Spleen (tissue), 11 donors: ENCODE data around the gene MBD1. TPM values are rescaled to one million over a fixed set of nuclear protein-coding genes. Genes with fewer than 3 reads are reported as not detected.

Experiments
- DNase-seq: peaks from one replicate; pipeline ENCODE4 v3.0.0-alpha.2; 2020
- H3K27ac ChIP-seq, 8 donors: fragments of 200-600 bp; sonication (generic) in 7 of 8; 1 replicate in 4 of 8; 2 replicates in 4 of 8; pipeline versions ENCODE4 v1.5.0 to v1.8.0; 2016 to 2021; ENCODE audit warnings: inconsistent platforms in 4 of 8, mild to moderate bottlenecking in 4 of 8, moderate library complexity in 1 of 8
- H3K27me3 ChIP-seq, 7 donors: fragments of 200-600 bp; sonication (generic) in 6 of 7; replicated peaks in 1 of 7; 1 replicate in 4 of 7; 2 replicates in 3 of 7; pipeline versions ENCODE4 v1.5.0 to v1.8.0; 2016 to 2021; ENCODE audit warnings: inconsistent platforms in 3 of 7, mild to moderate bottlenecking in 1 of 7
- H3K36me3 ChIP-seq, 6 donors: fragments of 200-600 bp; sonication (generic) in 5 of 6; 1 replicate in 4 of 6; 2 replicates in 2 of 6; pipeline versions ENCODE4 v1.5.0 to v1.8.0; 2016 to 2021; ENCODE audit warnings: inconsistent platforms in 2 of 6
- H3K4me1 ChIP-seq, 6 donors: fragments of 200-600 bp; sonication (generic) in 5 of 6; 1 replicate in 3 of 6; 2 replicates in 3 of 6; pipeline versions ENCODE4 v1.5.0 to v1.8.0; 2016 to 2021; ENCODE audit warnings: inconsistent platforms in 3 of 6
- H3K4me3 ChIP-seq, 8 donors: fragments of 200-600 bp; sonication (generic) in 7 of 8; 1 replicate in 4 of 8; 2 replicates in 4 of 8; pipeline versions ENCODE4 v1.5.0 to v1.8.0; 2016 to 2021; ENCODE audit warnings: inconsistent platforms in 4 of 8, mild to moderate bottlenecking in 4 of 8, moderate library complexity in 2 of 8
- H3K9me3 ChIP-seq, 8 donors: fragments of 200-600 bp; sonication (generic) in 7 of 8; 1 replicate in 4 of 8; 2 replicates in 4 of 8; pipeline versions ENCODE4 v1.5.0 to v1.8.0; 2016 to 2021; ENCODE audit warnings: inconsistent platforms in 4 of 8
- CTCF ChIP-seq, 11 experiments: fragments of 200-600 bp in 7 of 11; fragments of 450-650 bp in 4 of 11; sonication (generic) in 4 of 11; IDR thresholded peaks in 8 of 11; conservative IDR thresholded peaks in 3 of 11; 1 replicate in 7 of 11; 2 replicates in 4 of 11; pipeline versions ENCODE4 v1.4.0 to v1.8.0; 2016 to 2021; ENCODE audit warnings: antibody characterized with exemption in 11 of 11, inconsistent platforms in 4 of 11, mild to moderate bottlenecking in 1 of 11
- POLR2A ChIP-seq, 3 donors: fragments of 450-650 bp; IDR thresholded peaks; one replicate each; pipeline ENCODE4 v1.5.1; 2017; ENCODE audit warnings: antibody characterized with exemption in 3 of 3, mild to moderate bottlenecking in 1 of 3
- POLR2AphosphoS5 ChIP-seq, 3 donors: sonication (generic); formaldehyde crosslinking; IDR thresholded peaks; one replicate each; pipeline ENCODE4 v1.5.1; 2017; ENCODE audit warnings: antibody characterized with exemption in 3 of 3
- WGBS, 5 donors: extraction: QIAGEN DNeasy Blood & Tissue Kit in 3 of 5; methylation state at CpG; one replicate each; pipeline versions ENCODE4 v1.1.5 to v1.1.7; 2013 to 2018; 5-methylcytosine and 5-hydroxymethylcytosine counted together
- intact Hi-C: fragments of 100-400 bp; cut with DNase I; formaldehyde crosslinking; loops from one replicate; pipeline ENCODE4 v1.15.0; 2023; ENCODE audit warnings: low total_unique reads
- polyA plus RNA-seq, 3 donors: library from polyadenylated mRNA; stranded (reverse); fragments of 200-250 nt; gene quantifications; one replicate each; pipeline ENCODE4 v1.2.1, GENCODE V29; 2013
- total RNA-seq, 7 donors: library from RNA; depleted of rRNA in 3 of 7; stranded (reverse); fragments of >200 nt in 3 of 7; fragmentation: NEBNext Ultra II Directional in 4 of 7; extraction: Animal tissue kit (Norgen Biotek cat#: 25700) in 4 of 7; gene quantifications; one replicate each; pipeline versions ENCODE4 v1.1.0 to v1.2.1, GENCODE V29; 2016 to 2021
- donor health status: healthy with polysubstance abuse.
- donor health status: DM: no; HTN: no; CAD: no; lungs with moderate emphysema.
- donor health status: DM: no; HTN: no; CAD: no.
- donor health status: Bipolar disorder and iron deficiency.
- donor health status: healthy.
- donor health status: DM: no; HTN: no; CAD: no.
- donor health status: DM: yes; HTN: yes; CAD: no.

The MBD1 gene
- total and polyA plus RNA-seq, 10 donors = 22.2 to 137 (median 86.2) TPM

GRCh38 chr18:50281972-50282520 lies 723 bp upstream of the MBD1 start:
- Histone ChIP-seq H3K27me3 (no peaks in the 10 kb centered on the region), H3K4me3 (peak overlapping the region; percentile 71 to 92 (median 88)), H3K27ac (peak overlapping the region; percentile 87 to 97 (median 95)), H3K9me3 (no peaks in the 10 kb centered on the region), H3K36me3 (peaks cover 0 to 73% (median 46%) of the 10 kb centered on the region in 6 donors), H3K4me1 (peaks cover 36 to 83% (median 51%) of the 10 kb centered on the region in 6 donors)
- 33 to 46% (median 41%) methylated on average over 18 to 35 of the region's 35 CpGs for WGBS, 5 donors
- intact Hi-C loops = loop anchor here (10.0 kb wide), 1 partner anchor 93 kb away; the partner anchor contains the start of gene SKA1
- TF ChIP-seq POLR2A (IDR thresholded peaks at IDR 0.05) (no peak), POLR2AphosphoS5 (IDR thresholded peaks at IDR 0.05) (no peak), CTCF (IDR thresholded peaks at IDR 0.05 in 8 of 11, conservative IDR thresholded peaks at IDR 0.05 in 3 of 11) (no peak)
- no peak for DNase-seq

DNA sequence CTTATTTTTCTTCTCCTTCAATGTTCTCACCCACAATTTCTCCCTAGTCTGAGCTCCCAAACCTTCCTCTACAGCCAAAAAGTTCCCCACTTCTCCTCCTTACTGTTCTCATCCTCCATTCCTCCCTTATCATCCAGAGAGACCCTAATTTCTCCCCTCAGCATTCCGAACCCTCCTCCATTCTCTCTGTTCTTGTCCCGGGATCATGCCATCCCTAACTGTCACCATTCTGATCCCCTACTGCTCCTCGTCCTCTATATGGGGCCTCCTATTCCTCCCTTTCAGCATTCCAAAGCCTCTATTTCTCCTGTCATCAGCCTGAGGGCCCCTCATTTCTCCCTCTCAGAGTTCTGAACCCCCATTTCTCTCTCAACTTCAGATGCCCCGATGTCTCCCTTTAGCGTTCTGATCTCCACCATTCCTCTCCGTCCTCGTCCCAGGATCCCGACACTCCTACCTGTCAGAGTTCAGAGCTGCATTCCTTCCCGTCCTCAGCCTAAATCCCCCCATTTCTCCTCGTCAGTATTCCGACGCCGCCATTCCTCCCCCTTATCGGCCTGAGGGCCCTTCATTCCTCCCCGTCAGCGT lies 522 bp downstream of the MBD1 start:
- peak overlapping the region; percentile 87 to 97 (median 95) for H3K27ac ChIP-seq
- intact Hi-C loops = loop anchor here (10.0 kb wide), 1 partner anchor 94 kb away; the partner anchor contains the start of gene SKA1
- DNase-seq = no peak

DNA sequence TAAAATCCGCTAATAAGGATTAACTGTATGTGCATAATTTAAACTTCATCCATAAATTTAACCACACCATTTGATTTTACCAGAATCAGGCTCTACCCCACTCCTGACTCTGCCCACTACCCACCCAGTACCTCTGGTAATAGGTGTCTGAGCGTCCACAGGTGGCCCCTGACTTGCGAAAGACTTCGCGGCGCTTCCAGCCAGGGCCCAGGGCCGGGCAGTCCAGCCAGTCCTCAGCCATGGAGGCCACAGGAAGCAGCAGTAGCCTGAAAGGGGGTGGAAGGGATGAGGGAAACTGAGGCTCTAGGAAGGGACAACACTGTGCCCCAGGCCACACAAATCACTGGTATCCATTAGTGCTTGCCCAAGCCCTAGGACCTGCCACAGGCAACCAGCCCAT lies 1.6 kb downstream of the MBD1 start:
- Histone ChIP-seq H3K4me3 (peak overlapping the region in 6 of 8 donors; percentile 77 to 92 (median 88)), H3K27ac (peak overlapping the region in 1 of 8 donors; percentile 97), H3K4me1 (peaks cover 27 to 60% (median 39%) of the 10 kb centered on the region in 6 donors), H3K27me3 (no peaks in the 10 kb centered on the region), H3K9me3 (no peaks in the 10 kb centered on the region), H3K36me3 (peaks cover 12 to 81% (median 58%) of the 10 kb centered on the region in 6 donors)
- no peak for DNase-seq
- TF ChIP-seq POLR2A (IDR thresholded peaks at IDR 0.05) = no peak
- TF ChIP-seq CTCF (IDR thresholded peaks at IDR 0.05 in 8 of 11, conservative IDR thresholded peaks at IDR 0.05 in 3 of 11) = no peak
- TF ChIP-seq POLR2AphosphoS5 (IDR thresholded peaks at IDR 0.05) = no peak
- 80 to 91% (median 86%) methylated on average over 7 of the region's 7 CpGs for WGBS, 5 donors
- intact Hi-C loops = loop anchor here (5.0 to 10.0 kb wide), 2 partner anchors 95 to 777 kb away; partner anchors contain the start of gene SKA1

More for the DNA sequence above, 522 bp downstream of the MBD1 start:
- Histone ChIP-seq H3K4me1 (peaks cover 27 to 71% (median 39%) of the 10 kb centered on the region in 6 donors), H3K4me3 (peak overlapping the region; percentile 71 to 92 (median 88)), H3K36me3 (peaks cover 12 to 81% (median 57%) of the 10 kb centered on the region in 6 donors), H3K27me3 (no peaks in the 10 kb centered on the region), H3K9me3 (no peaks in the 10 kb centered on the region)
- WGBS, 5 donors = 2 to 5% (median 3%) methylated on average over 16 of the region's 16 CpGs
- TF ChIP-seq POLR2A (IDR thresholded peaks at IDR 0.05) (no peak), POLR2AphosphoS5 (IDR thresholded peaks at IDR 0.05) (no peak)

DNA sequence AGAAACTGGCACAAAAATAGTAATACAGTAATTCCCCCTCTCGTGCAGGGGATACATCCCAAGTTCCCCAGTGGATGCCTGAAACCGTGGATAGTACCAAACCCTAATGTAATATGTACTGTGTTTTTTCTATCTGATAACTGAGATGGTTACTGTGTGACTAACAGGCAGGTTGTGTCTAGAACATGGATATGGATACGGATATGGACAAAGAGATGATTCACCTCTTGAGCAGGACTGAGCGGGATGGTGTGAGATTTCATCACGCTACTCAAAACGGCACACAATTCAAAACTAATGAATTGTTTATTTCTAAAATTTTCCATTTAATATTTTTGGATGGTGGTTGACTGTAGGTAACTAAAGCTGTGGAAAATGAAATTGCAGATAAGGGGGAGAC lies 3.4 kb downstream of the MBD1 start:
- TF ChIP-seq CTCF (IDR thresholded peaks at IDR 0.05 in 8 of 11, conservative IDR thresholded peaks at IDR 0.05 in 3 of 11) = no peak
- TF ChIP-seq POLR2AphosphoS5 (IDR thresholded peaks at IDR 0.05) = no peak
- no peak for TF ChIP-seq POLR2A (IDR thresholded peaks at IDR 0.05)
- no peak for DNase-seq
- no peak overlapping the region for H3K4me3 ChIP-seq
- H3K27ac ChIP-seq = no peak overlapping the region
- H3K27me3 ChIP-seq = no peaks in the 10 kb centered on the region
- H3K36me3 ChIP-seq = peaks cover 15 to 81% (median 59%) of the 10 kb centered on the region in 6 donors
- 91 to 96% (median 93%) methylated on average over 6 of the region's 6 CpGs for WGBS, 5 donors
- H3K9me3 ChIP-seq = no peaks in the 10 kb centered on the region
- peaks cover 27 to 49% (median 39%) of the 10 kb centered on the region in 6 donors for H3K4me1 ChIP-seq
- intact Hi-C loops = loop anchor here (5.0 kb wide), 1 partner anchor 776 kb away; no protein-coding TSS in a partner anchor
